ENCODE results near the gene DDA1. TPM values are rescaled to one million over a fixed set of nuclear protein-coding genes. Genes with fewer than 3 reads are reported as not detected.
A peak's percentile ranks its signal among the peaks of the same experiment; 100 is the strongest.

The DDA1 gene
- polyA plus RNA-seq, 2 of the 4 experiments (the other 2 are of a cell fraction): 35.5 to 53.5 TPM

GRCh38 chr19:17305216-17305516 lies 4.2 kb upstream of the DDA1 start:
- DNase-seq (ENCODE audit: low read depth in 1 of 2, low spot score in 1 of 2): no peak
- no peak for ATAC-seq
- POLR2A ChIA-PET: interaction anchor here (0.6 to 1.9 kb wide), 6 partner anchors 12 to 646 kb away, joined by 3 to 15 read pairs (median 4); partner anchors contain the start of gene ANO8
- H3K4me2 ChIP-seq: peak overlapping the region; percentile 93
- WGBS (ENCODE audit: missing lambda C conversion rate): 4% methylated on average over 4 of the region's 7 CpGs
- H3K27ac ChIP-seq: peak overlapping the region; percentile 73 to 87
- H3K9me3 ChIP-seq: no peaks in the 10 kb centered on the region
- FAIRE-seq: no peak
- H3K4me1 ChIP-seq: peaks cover 28% of the 10 kb centered on the region
- TF ChIP-seq RAD21 (conservative IDR thresholded peaks at IDR 0.05 in 1 of 2, IDR thresholded peaks at IDR 0.05 in 1 of 2): no peak
- TF ChIP-seq KDM5A (IDR thresholded peaks at IDR 0.05): no peak
- no peak; the same call in 2 of the 3 replicates for TF ChIP-seq BCL3 (IDR thresholded peaks at IDR 0.05)
- no peak for TF ChIP-seq HOXB13 (CRISPR knock-in tag; IDR thresholded peaks at IDR 0.05; ENCODE audit: low read depth)
- no peak for TF ChIP-seq PHF8 (IDR thresholded peaks at IDR 0.05; ENCODE audit: borderline replicate concordance, low read depth)
- no peak for TF ChIP-seq JUN (IDR thresholded peaks at IDR 0.05)
- TF ChIP-seq FOXS1 (CRISPR knock-in tag; IDR thresholded peaks at IDR 0.05): no peak
- TF ChIP-seq ATOH8 (CRISPR knock-in tag; IDR thresholded peaks at IDR 0.05; ENCODE audit: low read depth): peak; percentile 95
- TF ChIP-seq CBX8 (IDR thresholded peaks at IDR 0.05): no peak
- peak; percentile 57 for TF ChIP-seq ZFP36 (IDR thresholded peaks at IDR 0.05; ENCODE audit: borderline replicate concordance, partially characterized antibody)
- TF ChIP-seq BHLHE40 (IDR thresholded peaks at IDR 0.05; ENCODE audit: low read depth, low read length): no peak
- TF ChIP-seq E2F6 (IDR thresholded peaks at IDR 0.05; ENCODE audit: borderline replicate concordance, low read depth): 0 out of 2 replicates have a peak, but pooled peaks have one; percentile 76
- TF ChIP-seq RCOR1 (IDR thresholded peaks at IDR 0.05; ENCODE audit: low read depth, low read length): no peak
- TF ChIP-seq ELK1 (IDR thresholded peaks at IDR 0.05; ENCODE audit: low read depth, low read length): no peak
- TF ChIP-seq HEYL (CRISPR knock-in tag; IDR thresholded peaks at IDR 0.05): no peak
- TF ChIP-seq PBX3 (IDR thresholded peaks at IDR 0.05): no peak; the same call in 1 of the 2 replicates
- TF ChIP-seq TFCP2L1 (CRISPR knock-in tag; IDR thresholded peaks at IDR 0.05): no peak
- no peak for TF ChIP-seq ESRRA (IDR thresholded peaks at IDR 0.05; ENCODE audit: borderline replicate concordance, low read length)
- no peak for TF ChIP-seq CHD4 (IDR thresholded peaks at IDR 0.05; ENCODE audit: borderline replicate concordance)
- TF ChIP-seq MAZ (IDR thresholded peaks at IDR 0.05; ENCODE audit: borderline replicate concordance, low read depth, low read length): no peak
- no peak for TF ChIP-seq RARB (CRISPR knock-in tag; IDR thresholded peaks at IDR 0.05)
- no peak for TF ChIP-seq MYC (IDR thresholded peaks at IDR 0.05; ENCODE audit: borderline replicate concordance, low read length)
- TF ChIP-seq POLR2A (IDR thresholded peaks at IDR 0.05; ENCODE audit: low read length): no peak
- TF ChIP-seq CHD2 (IDR thresholded peaks at IDR 0.05; ENCODE audit: low read length, partially characterized antibody): no peak
- H3K4me3 ChIP-seq: no peak overlapping the region
- CTCF ChIA-PET: interaction anchor here (0.6 to 8.7 kb wide), 11 partner anchors 12 to 1890 kb away, joined by 3 to 98 read pairs (median 3); no protein-coding TSS in a partner anchor

Measured in A549 (cell line).